ENCODE data around the gene SEMA3C.

Gene SEMA3C

DNA sequence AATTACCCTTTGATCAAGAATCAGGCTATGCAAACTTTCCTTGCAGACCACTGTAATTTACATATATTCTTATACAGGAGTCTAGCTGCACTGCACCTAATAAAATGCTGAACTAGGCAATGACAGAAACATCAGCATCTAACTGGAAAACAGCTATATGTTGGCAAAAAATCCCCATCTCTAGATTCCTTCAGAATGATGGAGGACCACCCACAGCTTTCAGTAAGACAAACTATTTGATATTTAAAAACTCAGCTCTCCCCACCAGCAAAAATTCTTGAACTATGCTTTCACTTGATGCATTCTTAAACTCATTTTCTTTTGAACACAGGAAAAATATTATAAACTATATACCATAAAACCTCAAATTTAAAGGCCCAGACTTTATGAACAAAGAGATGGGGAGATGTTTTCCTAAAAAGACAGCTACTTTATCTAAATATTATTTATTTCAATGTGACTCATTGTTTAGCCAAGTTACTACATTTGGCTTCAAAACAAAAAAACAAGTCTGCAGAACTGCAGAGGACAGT lies 77.4 kb downstream of the SEMA3C start:
- Histone ChIP-seq H3K27me3 (replicated peaks; ENCODE audit: control insufficient read depth, insufficient read depth, low read length, poor library complexity, severe bottlenecking) (no peaks in the 10 kb centered on the region), H3K4me3 (ENCODE audit: insufficient read depth, low read depth, low read length, poor library complexity, severe bottlenecking) (no peak overlapping the region), H3K4me1 (ENCODE audit: control insufficient read depth, insufficient read depth, low read length, poor library complexity, severe bottlenecking) (no peaks in the 10 kb centered on the region), H3K27ac (ENCODE audit: insufficient read depth, low read length, poor library complexity, severe bottlenecking) (no peak overlapping the region), H3K36me3 (ENCODE audit: control insufficient read depth, insufficient read depth, low read length) (no peaks in the 10 kb centered on the region), H3K9me3 (ENCODE audit: control insufficient read depth, low read length) (no peaks in the 10 kb centered on the region)
- DNase-seq, result no peak

DNA sequence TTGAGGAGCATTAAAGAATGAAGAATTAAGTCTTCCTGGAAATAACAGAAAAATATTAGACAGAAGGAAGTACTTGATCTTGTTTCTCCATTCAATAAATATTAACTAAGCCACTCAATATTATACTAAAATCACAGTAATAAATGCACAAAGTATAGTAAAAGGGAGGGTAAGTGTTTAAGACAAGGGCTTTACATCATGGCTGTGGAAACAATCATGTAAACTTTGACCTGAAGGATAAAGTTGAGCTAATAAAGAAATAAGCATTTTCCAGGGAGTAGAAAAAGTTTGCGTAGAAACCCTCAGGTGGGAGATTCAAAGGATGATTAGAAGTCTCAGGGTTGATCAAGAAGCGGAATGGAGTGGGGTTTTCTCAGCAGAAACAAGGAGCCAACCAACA lies 78.2 kb downstream of the SEMA3C start:
- no peak overlapping the region for H3K27ac ChIP-seq (ENCODE audit: insufficient read depth, low read length, poor library complexity, severe bottlenecking)

DNA sequence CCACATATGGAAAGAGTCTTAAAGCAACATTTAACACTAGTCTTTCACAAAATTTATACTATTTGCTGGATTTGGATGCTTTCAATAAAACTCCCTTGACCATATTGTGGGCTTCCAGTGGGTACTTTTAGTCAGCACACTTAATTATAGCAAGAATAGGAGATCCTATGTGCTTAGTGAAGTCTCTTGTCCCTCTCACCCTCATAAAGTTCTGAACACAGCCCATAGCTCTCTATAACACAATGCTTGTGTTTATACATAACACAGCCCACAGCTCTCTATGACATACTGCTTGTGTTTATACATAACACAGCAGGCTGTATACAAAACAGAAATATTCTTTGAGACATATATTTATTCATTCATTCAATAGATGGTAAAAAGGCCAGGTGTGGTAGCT lies 79.0 kb downstream of the SEMA3C start:
- Histone ChIP-seq H3K4me3 (ENCODE audit: insufficient read depth, low read depth, low read length, poor library complexity, severe bottlenecking) (no peak overlapping the region), H3K27me3 (replicated peaks; ENCODE audit: control insufficient read depth, insufficient read depth, low read length, poor library complexity, severe bottlenecking) (no peaks in the 10 kb centered on the region), H3K27ac (ENCODE audit: insufficient read depth, low read length, poor library complexity, severe bottlenecking) (no peak overlapping the region), H3K9me3 (ENCODE audit: control insufficient read depth, low read length) (no peaks in the 10 kb centered on the region), H3K36me3 (ENCODE audit: control insufficient read depth, insufficient read depth, low read length) (no peaks in the 10 kb centered on the region), H3K4me1 (ENCODE audit: control insufficient read depth, insufficient read depth, low read length, poor library complexity, severe bottlenecking) (no peaks in the 10 kb centered on the region)
- no peak for DNase-seq

More for the DNA sequence above, 78.2 kb downstream of the SEMA3C start:
- no peak for DNase-seq
- Histone ChIP-seq H3K4me3 (ENCODE audit: insufficient read depth, low read depth, low read length, poor library complexity, severe bottlenecking) (no peak overlapping the region), H3K9me3 (ENCODE audit: control insufficient read depth, low read length) (no peaks in the 10 kb centered on the region), H3K36me3 (ENCODE audit: control insufficient read depth, insufficient read depth, low read length) (no peaks in the 10 kb centered on the region), H3K4me1 (ENCODE audit: control insufficient read depth, insufficient read depth, low read length, poor library complexity, severe bottlenecking) (no peaks in the 10 kb centered on the region), H3K27me3 (replicated peaks; ENCODE audit: control insufficient read depth, insufficient read depth, low read length, poor library complexity, severe bottlenecking) (no peaks in the 10 kb centered on the region)

DNA sequence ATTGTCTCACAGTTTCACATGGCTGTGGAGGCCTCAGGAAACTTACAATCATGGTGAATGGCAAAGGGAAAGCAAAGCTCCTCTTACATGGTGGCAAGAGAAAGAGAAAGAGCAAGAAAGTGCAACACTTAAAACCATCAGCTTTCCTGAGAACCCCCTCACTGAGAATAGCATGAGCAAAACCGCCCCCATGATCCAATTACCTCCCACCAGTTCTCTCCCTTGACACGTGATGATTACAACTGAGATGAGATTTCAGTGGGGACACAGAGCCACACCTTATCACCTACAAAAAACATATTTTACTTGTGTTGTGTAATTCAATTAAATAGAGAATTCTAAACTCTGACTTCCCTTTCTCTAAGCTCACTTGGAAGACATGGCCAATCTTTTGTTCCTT lies 80.2 kb downstream of the SEMA3C start:
- DNase-seq, result no peak
- H3K4me1 ChIP-seq (ENCODE audit: control insufficient read depth, insufficient read depth, low read length, poor library complexity, severe bottlenecking), result no peaks in the 10 kb centered on the region
- no peaks in the 10 kb centered on the region for H3K9me3 ChIP-seq (ENCODE audit: control insufficient read depth, low read length)
- no peak overlapping the region for H3K4me3 ChIP-seq (ENCODE audit: insufficient read depth, low read depth, low read length, poor library complexity, severe bottlenecking)
- H3K27me3 ChIP-seq (replicated peaks; ENCODE audit: control insufficient read depth, insufficient read depth, low read length, poor library complexity, severe bottlenecking), result no peaks in the 10 kb centered on the region
- no peak overlapping the region for H3K27ac ChIP-seq (ENCODE audit: insufficient read depth, low read length, poor library complexity, severe bottlenecking)
- H3K36me3 ChIP-seq (ENCODE audit: control insufficient read depth, insufficient read depth, low read length), result no peaks in the 10 kb centered on the region

DNA sequence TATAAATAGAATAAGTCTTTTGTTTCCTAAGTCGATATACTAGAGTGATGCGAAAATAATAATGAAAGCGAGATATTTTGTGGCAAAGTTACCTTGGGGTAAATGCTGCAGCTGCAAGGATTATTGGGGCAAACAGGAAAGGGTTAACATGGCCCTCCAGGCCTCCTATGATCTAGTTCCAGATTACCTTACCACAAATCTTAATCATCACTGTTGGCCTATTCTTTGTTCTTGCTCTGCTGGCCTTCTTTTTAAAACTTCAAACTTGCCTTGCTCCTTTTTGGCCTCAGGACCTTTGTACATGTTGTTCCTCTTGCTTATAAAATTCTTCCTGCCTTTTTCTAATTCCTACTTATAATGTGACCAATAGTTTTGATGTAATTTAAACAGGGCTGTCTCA lies 81.5 kb downstream of the SEMA3C start:
- Histone ChIP-seq H3K9me3 (ENCODE audit: control insufficient read depth, low read length) (no peaks in the 10 kb centered on the region), H3K27ac (ENCODE audit: insufficient read depth, low read length, poor library complexity, severe bottlenecking) (no peak overlapping the region), H3K4me3 (ENCODE audit: insufficient read depth, low read depth, low read length, poor library complexity, severe bottlenecking) (no peak overlapping the region), H3K27me3 (replicated peaks; ENCODE audit: control insufficient read depth, insufficient read depth, low read length, poor library complexity, severe bottlenecking) (no peaks in the 10 kb centered on the region), H3K36me3 (ENCODE audit: control insufficient read depth, insufficient read depth, low read length) (no peaks in the 10 kb centered on the region), H3K4me1 (ENCODE audit: control insufficient read depth, insufficient read depth, low read length, poor library complexity, severe bottlenecking) (no peaks in the 10 kb centered on the region)
- DNase-seq, result no peak

DNA sequence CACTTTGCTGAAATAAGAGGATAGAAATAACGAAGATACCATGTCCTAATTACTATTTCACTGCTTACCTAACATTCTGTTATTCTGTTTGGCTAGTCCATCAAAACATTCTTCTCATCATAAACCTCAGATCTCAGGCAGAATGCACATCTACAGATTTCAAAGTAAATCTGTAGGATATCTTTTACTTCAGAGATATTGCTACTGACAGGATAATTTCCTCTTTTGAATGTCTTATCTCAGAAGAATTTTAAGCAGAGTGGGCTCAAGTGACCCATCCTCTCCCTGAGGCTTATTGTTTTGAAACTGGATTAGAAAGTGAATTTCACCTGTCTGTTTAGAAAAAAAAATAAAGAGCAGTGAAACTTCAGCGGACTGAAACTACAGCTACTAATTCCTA lies 83.6 kb downstream of the SEMA3C start:
- Histone ChIP-seq H3K36me3 (ENCODE audit: control insufficient read depth, insufficient read depth, low read length) (no peaks in the 10 kb centered on the region), H3K27me3 (replicated peaks; ENCODE audit: control insufficient read depth, insufficient read depth, low read length, poor library complexity, severe bottlenecking) (no peaks in the 10 kb centered on the region), H3K27ac (ENCODE audit: insufficient read depth, low read length, poor library complexity, severe bottlenecking) (no peak overlapping the region), H3K4me1 (ENCODE audit: control insufficient read depth, insufficient read depth, low read length, poor library complexity, severe bottlenecking) (no peaks in the 10 kb centered on the region), H3K9me3 (ENCODE audit: control insufficient read depth, low read length) (no peaks in the 10 kb centered on the region), H3K4me3 (ENCODE audit: insufficient read depth, low read depth, low read length, poor library complexity, severe bottlenecking) (no peak overlapping the region)
- DNase-seq, result no peak

DNA sequence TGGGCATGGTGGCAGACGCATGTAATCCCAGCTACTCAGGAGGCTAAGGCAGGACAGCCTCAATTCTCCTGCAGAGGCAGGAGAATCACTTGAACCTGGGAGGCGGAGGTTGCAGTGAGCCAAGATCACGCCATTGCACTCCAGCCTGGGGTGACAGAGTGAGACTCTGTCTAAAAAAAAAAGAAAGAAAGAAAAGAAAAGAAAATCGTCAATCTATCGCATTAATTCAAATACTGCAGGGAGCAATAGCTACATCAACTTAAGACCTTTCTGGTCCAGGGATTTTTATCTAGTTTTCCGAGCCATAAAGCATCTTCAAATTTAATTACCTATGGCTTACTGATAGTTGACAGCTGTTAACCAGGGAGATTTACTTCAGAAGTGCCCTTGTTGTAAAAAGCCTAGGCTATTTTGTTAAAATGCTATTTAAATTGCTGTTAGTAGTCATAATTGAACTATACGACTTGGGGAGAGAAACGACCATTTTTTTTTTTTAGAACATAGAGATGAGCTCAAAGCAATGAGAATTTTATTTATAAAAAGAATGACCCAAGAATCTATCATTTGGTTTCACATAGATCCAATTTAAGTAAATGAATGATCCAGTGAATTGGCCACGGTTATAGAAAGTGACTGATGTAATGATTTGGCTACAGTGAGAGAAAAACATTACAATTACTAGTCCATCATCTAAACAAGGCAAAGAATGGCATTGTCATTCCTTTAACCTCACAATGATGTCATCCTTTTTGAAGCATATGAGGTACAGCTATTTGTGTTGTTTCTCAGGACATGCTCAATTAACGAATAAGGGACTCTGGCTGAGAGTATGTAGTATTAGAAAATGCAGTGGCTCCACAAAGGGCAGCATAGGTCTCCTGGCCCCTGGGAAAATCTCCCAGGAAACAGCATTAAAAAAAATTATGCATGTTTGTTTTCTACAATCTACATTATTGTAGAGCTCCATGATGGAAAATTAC lies 85.3 kb downstream of the SEMA3C start:
- H3K4me3 ChIP-seq (ENCODE audit: insufficient read depth, low read depth, low read length, poor library complexity, severe bottlenecking), result no peak overlapping the region
- no peaks in the 10 kb centered on the region for H3K9me3 ChIP-seq (ENCODE audit: control insufficient read depth, low read length)
- no peaks in the 10 kb centered on the region for H3K4me1 ChIP-seq (ENCODE audit: control insufficient read depth, insufficient read depth, low read length, poor library complexity, severe bottlenecking)
- no peaks in the 10 kb centered on the region for H3K27me3 ChIP-seq (replicated peaks; ENCODE audit: control insufficient read depth, insufficient read depth, low read length, poor library complexity, severe bottlenecking)
- no peak for DNase-seq
- no peak overlapping the region for H3K27ac ChIP-seq (ENCODE audit: insufficient read depth, low read length, poor library complexity, severe bottlenecking)
- no peaks in the 10 kb centered on the region for H3K36me3 ChIP-seq (ENCODE audit: control insufficient read depth, insufficient read depth, low read length)

DNA sequence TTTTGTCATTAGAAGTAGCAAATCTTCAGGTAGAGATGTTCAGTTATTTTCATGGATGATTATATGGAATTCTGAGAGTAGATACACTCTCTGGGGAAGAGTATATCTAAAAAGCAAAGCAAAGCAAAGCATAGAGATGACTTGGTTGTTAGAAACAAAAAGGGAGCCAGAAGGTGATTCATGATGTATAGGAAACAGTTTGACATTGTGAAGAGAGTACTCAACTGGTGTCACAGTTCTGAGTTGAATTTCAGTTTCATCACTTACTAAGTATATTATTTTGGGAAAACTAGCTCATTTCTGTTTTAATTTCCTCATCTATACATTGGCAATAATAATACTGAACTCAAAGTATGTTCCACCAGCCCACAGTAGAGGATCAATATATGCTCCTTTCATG lies 86.8 kb downstream of the SEMA3C start:
- DNase-seq, result no peak
- H3K27me3 ChIP-seq (replicated peaks; ENCODE audit: control insufficient read depth, insufficient read depth, low read length, poor library complexity, severe bottlenecking), result no peaks in the 10 kb centered on the region
- H3K4me3 ChIP-seq (ENCODE audit: insufficient read depth, low read depth, low read length, poor library complexity, severe bottlenecking), result no peak overlapping the region
- no peaks in the 10 kb centered on the region for H3K36me3 ChIP-seq (ENCODE audit: control insufficient read depth, insufficient read depth, low read length)
- H3K4me1 ChIP-seq (ENCODE audit: control insufficient read depth, insufficient read depth, low read length, poor library complexity, severe bottlenecking), result no peaks in the 10 kb centered on the region
- no peaks in the 10 kb centered on the region for H3K9me3 ChIP-seq (ENCODE audit: control insufficient read depth, low read length)
- no peak overlapping the region for H3K27ac ChIP-seq (ENCODE audit: insufficient read depth, low read length, poor library complexity, severe bottlenecking)

DNA sequence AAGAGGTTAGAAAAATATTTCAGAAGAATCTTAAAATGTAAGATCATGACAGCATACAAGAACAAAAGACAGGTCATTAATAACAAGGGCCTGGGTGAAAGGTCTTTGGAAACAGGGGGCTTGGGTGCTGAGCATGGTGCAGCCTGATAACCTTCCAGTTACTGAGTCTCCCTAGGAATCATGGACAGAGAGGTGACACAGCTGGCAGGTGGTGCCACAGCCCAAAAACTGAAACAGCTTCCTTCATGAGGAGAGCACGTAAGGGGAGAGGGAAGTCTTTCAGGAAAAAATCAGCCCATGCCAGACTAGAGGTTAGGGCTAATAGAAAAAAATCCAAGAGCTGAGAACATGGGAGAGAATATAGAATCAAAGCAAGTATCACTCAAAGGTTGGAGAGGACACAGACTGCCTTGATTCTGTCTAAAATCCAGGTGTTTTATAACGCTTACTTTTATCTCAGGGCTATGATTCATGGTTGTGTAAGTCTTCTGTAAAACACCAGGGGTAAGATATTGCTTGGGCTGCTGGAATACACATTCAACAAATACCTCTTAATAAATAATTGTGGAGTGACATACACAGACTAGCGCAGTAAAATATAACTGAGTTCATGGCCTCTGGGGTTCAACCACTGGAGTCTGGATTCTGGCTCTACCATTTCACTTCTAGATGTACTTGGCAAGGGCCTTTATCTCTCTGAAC lies 88.1 kb downstream of the SEMA3C start:
- H3K4me1 ChIP-seq (ENCODE audit: control insufficient read depth, insufficient read depth, low read length, poor library complexity, severe bottlenecking), result no peaks in the 10 kb centered on the region
- H3K27ac ChIP-seq (ENCODE audit: insufficient read depth, low read length, poor library complexity, severe bottlenecking), result no peak overlapping the region
- no peak overlapping the region for H3K4me3 ChIP-seq (ENCODE audit: insufficient read depth, low read depth, low read length, poor library complexity, severe bottlenecking)
- no peak for DNase-seq
- no peaks in the 10 kb centered on the region for H3K36me3 ChIP-seq (ENCODE audit: control insufficient read depth, insufficient read depth, low read length)
- no peaks in the 10 kb centered on the region for H3K9me3 ChIP-seq (ENCODE audit: control insufficient read depth, low read length)
- no peaks in the 10 kb centered on the region for H3K27me3 ChIP-seq (replicated peaks; ENCODE audit: control insufficient read depth, insufficient read depth, low read length, poor library complexity, severe bottlenecking)

DNA sequence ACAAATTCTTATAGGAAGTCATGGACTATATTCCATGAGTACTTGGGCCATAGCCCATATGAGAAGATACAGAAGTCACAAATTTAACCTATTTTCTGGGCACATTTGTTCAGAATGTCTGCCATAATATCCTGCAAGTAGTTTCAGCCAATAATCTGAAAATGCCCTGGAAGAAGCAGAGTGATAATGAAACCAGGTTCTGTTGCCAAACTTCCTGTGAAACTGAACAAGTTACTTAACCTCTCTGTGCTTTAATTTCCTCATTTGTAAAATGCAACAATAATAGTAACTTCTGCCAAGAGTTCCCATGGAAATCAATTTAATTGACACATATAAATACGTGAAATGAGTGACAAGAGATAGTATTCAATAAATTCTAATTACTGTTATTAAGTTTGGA lies 88.8 kb downstream of the SEMA3C start:
- H3K27me3 ChIP-seq (replicated peaks; ENCODE audit: control insufficient read depth, insufficient read depth, low read length, poor library complexity, severe bottlenecking), result no peaks in the 10 kb centered on the region
- H3K4me3 ChIP-seq (ENCODE audit: insufficient read depth, low read depth, low read length, poor library complexity, severe bottlenecking), result no peak overlapping the region
- no peak for DNase-seq
- no peaks in the 10 kb centered on the region for H3K4me1 ChIP-seq (ENCODE audit: control insufficient read depth, insufficient read depth, low read length, poor library complexity, severe bottlenecking)
- H3K36me3 ChIP-seq (ENCODE audit: control insufficient read depth, insufficient read depth, low read length), result no peaks in the 10 kb centered on the region
- no peaks in the 10 kb centered on the region for H3K9me3 ChIP-seq (ENCODE audit: control insufficient read depth, low read length)
- no peak overlapping the region for H3K27ac ChIP-seq (ENCODE audit: insufficient read depth, low read length, poor library complexity, severe bottlenecking)

All from effector memory CD4-positive, alpha-beta T cell (primary cell).